WTC11 (cell line): ENCODE data around the gene CDK5RAP2. TPM values are rescaled to one million over a fixed set of nuclear protein-coding genes. Genes with fewer than 3 reads are reported as not detected.

Experiments used
- ATAC-seq: fragments of 200-7000 bp; cut with Tn5 transposase; 2 replicates; pipeline ENCODE4 v1.10.0; 2021; ENCODE audit warnings: mild to moderate bottlenecking, moderate library complexity
- CTCF ChIA-PET: fragments of 300-600 bp; sonication (Branson Sonifier 250); formaldehyde crosslinking; loops from one replicate; lab custom pipeline; 2021; ENCODE audit warnings: antibody characterized with exemption; lab: Charles Lee
- POLR2A ChIA-PET: fragments of 350-600 bp; sonication (Branson Sonifier 250); formaldehyde crosslinking; loops from one replicate; lab custom pipeline; 2021; ENCODE audit warnings: antibody characterized with exemption; lab: Charles Lee
- DNase-seq: peaks from one replicate; pipeline ENCODE4 v3.0.0; 2021; ENCODE audit warnings: low spot score
- H3K27ac Mint-ChIP-seq: 2 replicates; pipeline ENCODE4 v1.8.0; 2021; ENCODE audit warnings: mixed read lengths
- H3K27me3 Mint-ChIP-seq: 2 replicates; pipeline ENCODE4 v1.8.0; 2021; ENCODE audit warnings: low read depth, mild to moderate bottlenecking, moderate library complexity, mixed read lengths
- H3K36me3 Mint-ChIP-seq: 2 replicates; pipeline ENCODE4 v1.8.0; 2021; ENCODE audit warnings: mixed read lengths
- H3K4me1 Mint-ChIP-seq: 2 replicates; pipeline ENCODE4 v1.8.0; 2022; ENCODE audit warnings: mixed read lengths
- H3K4me3 Mint-ChIP-seq: 2 replicates; pipeline ENCODE4 v1.8.0; 2021; ENCODE audit warnings: mild to moderate bottlenecking, moderate library complexity, mixed read lengths
- H3K9me3 Mint-ChIP-seq: 2 replicates; pipeline ENCODE4 v1.8.0; 2021; ENCODE audit warnings: mixed read lengths
- AFF4 ChIP-seq: sonication (generic); formaldehyde crosslinking; IDR thresholded peaks from 2 replicates; pipeline ENCODE4 v1.8.1; 2023; ENCODE audit warnings: mild to moderate bottlenecking, missing genetic modification reagents, borderline replicate concordance
- AR ChIP-seq: fragments of 250-450 bp; sonication (Bioruptor Pico); IDR thresholded peaks from 2 replicates; pipeline ENCODE4 v1.9.0; 2021; ENCODE audit warnings: mild to moderate bottlenecking
- ATF3 ChIP-seq: sonication (generic); formaldehyde crosslinking; conservative IDR thresholded peaks from 2 replicates; pipeline ENCODE4 v1.8.1; 2022; ENCODE audit warnings: mild to moderate bottlenecking, missing genetic modification reagents
- ESRRA ChIP-seq: sonication (generic); formaldehyde crosslinking; IDR thresholded peaks from 2 replicates; pipeline ENCODE4 v1.8.1; 2022; ENCODE audit warnings: mild to moderate bottlenecking, missing genetic modification reagents, borderline replicate concordance
- FOXP1 ChIP-seq: sonication (generic); formaldehyde crosslinking; IDR thresholded peaks from 2 replicates; pipeline ENCODE4 v1.8.0; 2022; ENCODE audit warnings: missing genetic modification reagents, mild to moderate bottlenecking, moderate library complexity, borderline replicate concordance
- GABPB1 ChIP-seq: sonication (generic); formaldehyde crosslinking; IDR thresholded peaks from 2 replicates; pipeline ENCODE4 v1.8.1; 2023; ENCODE audit warnings: mild to moderate bottlenecking, missing genetic modification reagents
- GTF2I ChIP-seq: fragments of 250-450 bp; sonication (Bioruptor Pico); conservative IDR thresholded peaks from 2 replicates; pipeline ENCODE4 v1.4.0; 2021; ENCODE audit warnings: mild to moderate bottlenecking
- IRF1 ChIP-seq: sonication (generic); formaldehyde crosslinking; IDR thresholded peaks from 2 replicates; pipeline ENCODE4 v1.8.0; 2023; ENCODE audit warnings: missing genetic modification reagents
- JAZF1 ChIP-seq: fragments of 250-450 bp; sonication (Bioruptor Pico); IDR thresholded peaks from 2 replicates; pipeline ENCODE4 v1.9.0; 2021; ENCODE audit warnings: moderate library complexity, mild to moderate bottlenecking, inconsistent platforms
- JUN ChIP-seq: sonication (generic); formaldehyde crosslinking; IDR thresholded peaks from 2 replicates; pipeline ENCODE4 v1.8.0; 2023; ENCODE audit warnings: mild to moderate bottlenecking, missing genetic modification reagents
- KAT7 ChIP-seq: sonication (generic); formaldehyde crosslinking; IDR thresholded peaks from 2 replicates; pipeline ENCODE4 v1.8.1; 2023; ENCODE audit warnings: missing genetic modification reagents, mild to moderate bottlenecking, borderline replicate concordance
- NFATC4 ChIP-seq: fragments of 250-450 bp; sonication (Bioruptor Pico); IDR thresholded peaks from 2 replicates; pipeline ENCODE4 v1.9.0; 2021; ENCODE audit warnings: mild to moderate bottlenecking
- PRDM15 ChIP-seq: sonication (generic); formaldehyde crosslinking; IDR thresholded peaks from 2 replicates; pipeline ENCODE4 v1.8.0; 2022; ENCODE audit warnings: missing genetic modification reagents
- SMAD4 ChIP-seq: sonication (generic); formaldehyde crosslinking; IDR thresholded peaks from 2 replicates; pipeline ENCODE4 v1.8.0; 2022; ENCODE audit warnings: mild to moderate bottlenecking, missing genetic modification reagents
- SOX15 ChIP-seq: fragments of 250-450 bp; sonication (Bioruptor Pico); IDR thresholded peaks from 2 replicates; pipeline ENCODE4 v1.9.0; 2021; ENCODE audit warnings: mild to moderate bottlenecking
- SP1 ChIP-seq: sonication (generic); formaldehyde crosslinking; conservative IDR thresholded peaks from 2 replicates; pipeline ENCODE4 v1.8.1; 2022; ENCODE audit warnings: missing genetic modification reagents
- TEAD4 ChIP-seq: sonication (generic); formaldehyde crosslinking; IDR thresholded peaks from 2 replicates; pipeline ENCODE4 v1.8.0; 2022; ENCODE audit warnings: mild to moderate bottlenecking, missing genetic modification reagents
- USF2 ChIP-seq: sonication (generic); formaldehyde crosslinking; IDR thresholded peaks from 2 replicates; pipeline ENCODE4 v1.8.1; 2023; ENCODE audit warnings: mild to moderate bottlenecking, missing genetic modification reagents, moderate library complexity
- ZNF416 ChIP-seq: fragments of 250-450 bp; sonication (Bioruptor Pico); IDR thresholded peaks from 2 replicates; pipeline ENCODE4 v1.9.0; 2021; ENCODE audit warnings: mild to moderate bottlenecking, inconsistent platforms
- ZNF423 ChIP-seq: fragments of 250-450 bp; sonication (Bioruptor Pico); IDR thresholded peaks from 2 replicates; pipeline ENCODE4 v2.1.2; 2022; ENCODE audit warnings: mild to moderate bottlenecking, moderate library complexity
- total RNA-seq: library from RNA; stranded (reverse); gene quantifications from 3 replicates; pipeline ENCODE4 v1.2.3, GENCODE V29; 2021

CDK5RAP2 gene
- total RNA-seq, 1 experiment from 2014 or later, result 48.3 TPM

- no peak for TF ChIP-seq AFF4
- TF ChIP-seq USF2, result no peak
- no peak for TF ChIP-seq GABPB1 (CRISPR knock-in tag)
- TF ChIP-seq TEAD4, result no peak
- no peak for TF ChIP-seq JUN (CRISPR knock-in tag)
- no peak for TF ChIP-seq ZNF416 (CRISPR knock-in tag)
- no peak for TF ChIP-seq SOX15 (CRISPR knock-in tag)
- TF ChIP-seq ATF3 (CRISPR knock-in tag), result no peak
These were observed 214.6 kb downstream of the CDK5RAP2 start (continued) for GRCh38 chr9:120365386-120365785.

GRCh38 chr9:120363697-120364096 lies 216.3 kb downstream of the CDK5RAP2 start:
- H3K27me3 Mint-ChIP-seq, result no peaks in the 10 kb centered on the region; the same call in 1 of the 2 replicates
- H3K9me3 Mint-ChIP-seq, result peaks cover 21% of the 10 kb centered on the region
- TF ChIP-seq FOXP1 (no peak), SMAD4 (no peak), NFATC4 (CRISPR knock-in tag) (no peak), TEAD4 (no peak), JAZF1 (CRISPR knock-in tag) (no peak), PRDM15 (CRISPR knock-in tag) (no peak), ZNF423 (CRISPR knock-in tag) (no peak), ESRRA (CRISPR knock-in tag) (no peak), KAT7 (no peak)
- TF ChIP-seq, all 79 proteins: peak for 0
- CTCF ChIA-PET, result interaction anchor here (1.0 kb wide), 1 partner anchor 64 kb away, joined by 3 read pairs; no protein-coding TSS in a partner anchor
- no peak for ATAC-seq
- DNase-seq, result no peak
- no peak overlapping the region for H3K27ac Mint-ChIP-seq
- H3K4me1 Mint-ChIP-seq, result peaks cover 18% of the 10 kb centered on the region
- POLR2A ChIA-PET, result interaction anchor here (0.5 kb wide), 1 partner anchor 467 kb away, joined by 3 read pairs; no protein-coding TSS in a partner anchor
- peaks cover 9% of the 10 kb centered on the region for H3K36me3 Mint-ChIP-seq
- H3K4me3 Mint-ChIP-seq, result no peak overlapping the region

- Mint-ChIP-seq H3K4me3 (no peak overlapping the region), H3K9me3 (peaks cover 12% of the 10 kb centered on the region), H3K4me1 (peaks cover 18% of the 10 kb centered on the region), H3K36me3 (peaks cover 5% of the 10 kb centered on the region), H3K27ac (no peak overlapping the region), H3K27me3 (no peaks in the 10 kb centered on the region; the same call in 1 of the 2 replicates)
- ATAC-seq (no peak), DNase-seq (no peak)
- ChIA-PET CTCF (no interaction called here), POLR2A (no interaction called here)
- TF ChIP-seq AR (CRISPR knock-in tag) (no peak), SP1 (CRISPR knock-in tag) (no peak), IRF1 (no peak), GTF2I (CRISPR knock-in tag) (no peak)
These were observed 217.5 kb downstream of the CDK5RAP2 start for GRCh38 chr9:120362446-120362845.
